CD4-positive, alpha-beta T cell treated with Interleukin-17A for 4 hours (primary cell): ENCODE data around the gene ELF5.
A peak's percentile ranks its signal among the peaks of the same experiment; 100 is the strongest.

Experiments
- DNase-seq: peaks from one replicate; pipeline ENCODE4 v3.0.0-alpha.2; 2020; ENCODE audit warnings: mixed read lengths

Gene ELF5

GRCh38 chr11:34490304-34490703 lies 23.3 kb downstream of the ELF5 start:
- no peak for DNase-seq

- no peak for DNase-seq
These were observed 24.6 kb downstream of the ELF5 start for GRCh38 chr11:34488855-34489557.

- no peak for DNase-seq
These were observed 26.2 kb downstream of the ELF5 start for GRCh38 chr11:34487430-34487829.

- no peak for DNase-seq
These were observed 30.3 kb downstream of the ELF5 start for GRCh38 chr11:34483106-34483874.

- DNase-seq = no peak
These were observed 32.3 kb downstream of the ELF5 start for GRCh38 chr11:34481307-34481706.

- no peak for DNase-seq
These were observed 33.3 kb downstream of the ELF5 start for GRCh38 chr11:34480314-34480713.

GRCh38 chr11:34478845-34479663 lies 34.5 kb downstream of the ELF5 start:
- DNase-seq = no peak

GRCh38 chr11:34476849-34477248 lies 36.7 kb downstream of the ELF5 start:
- no peak for DNase-seq

- DNase-seq = no peak
These were observed 37.9 kb downstream of the ELF5 start for GRCh38 chr11:34475656-34476055.

- no peak for DNase-seq
These were observed 39.9 kb downstream of the ELF5 start for GRCh38 chr11:34473603-34474169.

- DNase-seq = peak; percentile 37
These were observed 45.3 kb downstream of the ELF5 start for GRCh38 chr11:34468209-34468841.

GRCh38 chr11:34466802-34467488 lies 46.6 kb downstream of the ELF5 start:
- no peak for DNase-seq

- DNase-seq = no peak
These were observed 49.0 kb downstream of the ELF5 start for GRCh38 chr11:34464591-34465051.

- no peak for DNase-seq
These were observed 52.4 kb downstream of the ELF5 start for GRCh38 chr11:34461215-34461614.

GRCh38 chr11:34460278-34460677 lies 53.3 kb downstream of the ELF5 start:
- no peak for DNase-seq

GRCh38 chr11:34459507-34460162 lies 54.0 kb downstream of the ELF5 start:
- DNase-seq = no peak

GRCh38 chr11:34458525-34458924 lies 55.1 kb downstream of the ELF5 start:
- DNase-seq = no peak

- no peak for DNase-seq
These were observed 56.0 kb downstream of the ELF5 start for GRCh38 chr11:34457607-34458006.

GRCh38 chr11:34454308-34455032 lies 59.1 kb downstream of the ELF5 start:
- no peak for DNase-seq

GRCh38 chr11:34451053-34451452 lies 62.5 kb downstream of the ELF5 start:
- DNase-seq = no peak

GRCh38 chr11:34449013-34449412 lies 64.6 kb downstream of the ELF5 start:
- DNase-seq = no peak
